ENCODE results near the gene FADS1.

DNA sequence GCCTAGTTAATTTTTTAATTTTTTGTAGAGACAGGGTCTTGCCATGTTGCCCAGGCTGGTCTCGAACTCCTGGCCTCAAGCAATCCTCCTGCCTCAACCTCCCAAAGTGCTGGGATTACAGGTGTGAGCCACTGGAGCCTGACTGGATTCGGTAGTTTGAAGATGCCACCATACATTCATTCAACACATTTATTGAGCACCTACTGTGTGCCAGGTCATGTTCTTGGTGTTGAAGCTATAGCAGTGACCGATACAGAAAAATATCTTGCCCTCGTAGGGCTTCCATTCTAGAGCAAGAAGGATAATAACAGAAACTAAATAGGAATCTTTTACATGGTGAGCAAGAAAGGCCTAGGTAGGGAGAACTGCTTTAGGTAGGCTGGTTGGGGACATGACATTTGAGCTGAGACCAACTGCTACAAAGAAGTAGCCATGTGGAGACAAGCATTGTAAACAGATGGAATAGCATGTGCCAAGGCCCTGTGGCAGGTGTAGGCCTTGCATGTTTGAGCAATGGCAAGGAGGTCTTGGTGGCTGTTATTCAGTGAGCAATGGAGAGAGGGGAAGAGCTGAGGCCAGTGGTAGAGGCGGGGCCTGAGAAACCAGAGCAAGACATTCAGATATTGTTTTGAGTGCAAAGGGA is 66.1 kb downstream of the FADS1 start:
- TF ChIP-seq, protein P1, sequence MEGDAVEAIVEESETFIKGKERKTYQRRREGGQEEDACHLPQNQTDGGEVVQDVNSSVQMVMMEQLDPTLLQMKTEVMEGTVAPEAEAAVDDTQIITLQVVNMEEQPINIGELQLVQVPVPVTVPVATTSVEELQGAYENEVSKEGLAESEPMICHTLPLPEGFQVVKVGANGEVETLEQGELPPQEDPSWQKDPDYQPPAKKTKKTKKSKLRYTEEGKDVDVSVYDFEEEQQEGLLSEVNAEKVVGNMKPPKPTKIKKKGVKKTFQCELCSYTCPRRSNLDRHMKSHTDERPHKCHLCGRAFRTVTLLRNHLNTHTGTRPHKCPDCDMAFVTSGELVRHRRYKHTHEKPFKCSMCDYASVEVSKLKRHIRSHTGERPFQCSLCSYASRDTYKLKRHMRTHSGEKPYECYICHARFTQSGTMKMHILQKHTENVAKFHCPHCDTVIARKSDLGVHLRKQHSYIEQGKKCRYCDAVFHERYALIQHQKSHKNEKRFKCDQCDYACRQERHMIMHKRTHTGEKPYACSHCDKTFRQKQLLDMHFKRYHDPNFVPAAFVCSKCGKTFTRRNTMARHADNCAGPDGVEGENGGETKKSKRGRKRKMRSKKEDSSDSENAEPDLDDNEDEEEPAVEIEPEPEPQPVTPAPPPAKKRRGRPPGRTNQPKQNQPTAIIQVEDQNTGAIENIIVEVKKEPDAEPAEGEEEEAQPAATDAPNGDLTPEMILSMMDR (IDR thresholded peaks at IDR 0.05; ENCODE audit: extremely low read depth in 1 of 2, insufficient read depth in 1 of 2, low read depth in 1 of 2, low read length in 2 of 2), result no peak
- TF ChIP-seq EZH2 (IDR thresholded peaks at IDR 0.05; ENCODE audit: borderline replicate concordance, low read depth, low read length, severe bottlenecking), result no peak

Measured in endothelial cell of umbilical vein (primary cell).